K562 (cell line): ENCODE data around the gene SPATS2L. TPM values are rescaled to one million over a fixed set of nuclear protein-coding genes. Genes with fewer than 3 reads are reported as not detected.

ENCODE experiments used
- ATAC-seq: fragments of 200-7000 bp; cut with Tn5 transposase; 3 replicates; pipeline ENCODE4 v1.9.1; 2020; ENCODE audit warnings: moderate library complexity
- BruUV-seq: library from RNA; stranded (reverse); fragments of 400-500 nt; replicated peaks from 2 replicates; lab custom pipeline; 2021; lab: Mats Ljungman, UMichigan
- CTCF ChIA-PET: fragments of 300-600 bp; formaldehyde crosslinking; extraction: SDS; loops from one replicate; lab custom pipeline; 2021; ENCODE audit warnings: low intra/inter-chr PET ratio; lab: Yijun Ruan, JAX
- POLR2A ChIA-PET: fragments of 300-600, 350-650 bp; sonication (Branson Sonifier 250); formaldehyde crosslinking; extraction: SDS; loops from one replicate; lab custom pipeline; 2021; ENCODE audit warnings: antibody characterized with exemption, inconsistent platforms; lab: Yijun Ruan, JAX
- DNase-seq, 4 experiments: peaks; one replicate each; pipeline versions ENCODE4 v3.0.0 to v3.0.0-alpha.2; 2011 to 2018; ENCODE audit warnings: low spot score in 3 of 4, mixed read lengths in 3 of 4; ENCODE audit errors: extremely low read depth in 1 of 4
- FAIRE-seq: peaks from 2 replicates; lab custom pipeline; 2011; peaks lifted over from hg19 to GRCh38; lab: Jason Lieb, UNC
- H2AFZ ChIP-seq: 2 replicates; pipeline ENCODE4 v1.6.0; 2011; ENCODE audit warnings: low read depth, low read length, control low read depth, inconsistent platforms
- H3K27ac ChIP-seq: fragments of 200-600 bp; 3 replicates; pipeline ENCODE4 v1.8.0; 2011; ENCODE audit warnings: low read depth, mild to moderate bottlenecking, control low read depth, inconsistent platforms, low read length, moderate library complexity, mixed read lengths; ENCODE audit errors: extremely low read depth
- H3K27me3 ChIP-seq, 2 experiments: fragments of 300-600 bp in 1 of 2; 2 replicates in 1 of 2; 3 replicates in 1 of 2; pipeline versions ENCODE4 v1.6.0 to v1.8.0; 2011; ENCODE audit warnings: inconsistent platforms in 2 of 2, low read length in 2 of 2, mild to moderate bottlenecking in 1 of 2, mixed read lengths in 1 of 2, moderate library complexity in 1 of 2; ENCODE audit not compliant: control insufficient read depth in 2 of 2, insufficient read depth in 2 of 2
- H3K36me3 ChIP-seq: fragments of 300-600 bp; 3 replicates; pipeline ENCODE4 v1.8.0; 2011; ENCODE audit warnings: mild to moderate bottlenecking, low read length, inconsistent platforms; ENCODE audit not compliant: control insufficient read depth, insufficient read depth
- H3K4me1 ChIP-seq, 2 experiments: fragments of 200-600 bp in 1 of 2; replicated peaks in 1 of 2; 2 replicates in 1 of 2; 3 replicates in 1 of 2; pipeline versions ENCODE4 v1.5.1 to v1.8.0; 2011; ENCODE audit warnings: inconsistent platforms in 2 of 2, low read length in 2 of 2, mild to moderate bottlenecking in 1 of 2, mixed read lengths in 1 of 2, moderate library complexity in 1 of 2; ENCODE audit not compliant: control insufficient read depth in 2 of 2, insufficient read depth in 2 of 2
- H3K4me2 ChIP-seq: 2 replicates; pipeline ENCODE4 v1.6.1; 2011; ENCODE audit warnings: low read length, control low read depth, inconsistent platforms, mixed read lengths; ENCODE audit not compliant: insufficient read depth
- H3K4me3 ChIP-seq: fragments of 200-600 bp; sonication (generic), shearing (Covaris generic); 2 replicates; pipeline ENCODE4 v1.5.1; 2016; ENCODE audit warnings: control low read depth, inconsistent platforms
- H3K79me2 ChIP-seq: fragments of 200-600 bp; 3 replicates; pipeline ENCODE4 v1.8.0; 2011; ENCODE audit warnings: low read length, inconsistent platforms; ENCODE audit not compliant: control insufficient read depth, insufficient read depth
- H3K9ac ChIP-seq, 2 experiments: 2 replicates each; pipeline versions ENCODE4 v1.6.0 to v1.6.1; 2011; ENCODE audit warnings: low read depth in 2 of 2, low read length in 2 of 2, control low read depth in 1 of 2, inconsistent platforms in 1 of 2, mild to moderate bottlenecking in 1 of 2, mixed read lengths in 1 of 2; ENCODE audit not compliant: insufficient read depth in 1 of 2
- H3K9me1 ChIP-seq: one replicate; pipeline ENCODE4 v1.6.0; 2011; ENCODE audit warnings: inconsistent platforms, mild to moderate bottlenecking, low read length, moderate library complexity; ENCODE audit not compliant: control insufficient read depth, insufficient read depth
- H3K9me3 ChIP-seq: replicated peaks from 2 replicates; pipeline ENCODE4 v1.5.1; 2011; ENCODE audit warnings: low read depth, low read length, inconsistent platforms; ENCODE audit not compliant: control insufficient read depth, insufficient read depth
- H4K20me1 ChIP-seq: replicated peaks from 2 replicates; pipeline ENCODE4 v1.6.1; 2011; ENCODE audit warnings: low read length, inconsistent platforms, mixed read lengths; ENCODE audit not compliant: control insufficient read depth, insufficient read depth
- CCAR2 ChIP-seq: fragments of 200-400 bp; formaldehyde crosslinking; IDR thresholded peaks from 2 replicates; pipeline ENCODE4 v1.6.1; 2017; ENCODE audit warnings: mild to moderate bottlenecking, low read depth, low read length
- ETV6 ChIP-seq, 3 experiments: fragments of 150-350 bp in 1 of 3; sonication (generic) in 1 of 3; formaldehyde crosslinking in 1 of 3; IDR thresholded peaks; 2 replicates each; pipeline versions ENCODE4 v1.6.1 to v1.8.0; 2014 to 2022; ENCODE audit warnings: borderline replicate concordance in 2 of 3, low read depth in 2 of 3, antibody characterized with exemption in 1 of 3, low read length in 1 of 3, mild to moderate bottlenecking in 1 of 3, missing genetic modification reagents in 1 of 3
- GATAD2B ChIP-seq: fragments of 450-650 bp; IDR thresholded peaks from 2 replicates; pipeline ENCODE4 v1.6.1; 2017; ENCODE audit warnings: mild to moderate bottlenecking, borderline replicate concordance
- LEF1 ChIP-seq: fragments of 450-650 bp; IDR thresholded peaks from 2 replicates; pipeline ENCODE4 v1.6.1; 2016; ENCODE audit warnings: mild to moderate bottlenecking
- MTA3 ChIP-seq: fragments of 450-650 bp; formaldehyde crosslinking; IDR thresholded peaks from 2 replicates; pipeline ENCODE4 v1.6.1; 2017; ENCODE audit warnings: mild to moderate bottlenecking, borderline replicate concordance
- POLR2B ChIP-seq: fragments of 450-650 bp; IDR thresholded peaks from 2 replicates; pipeline ENCODE4 v1.6.1; 2018; ENCODE audit warnings: low read depth; ENCODE audit not compliant: partially characterized antibody
- POLR3G ChIP-seq: IDR thresholded peaks from 2 replicates; pipeline ENCODE4 v1.6.1; 2011; ENCODE audit not compliant: insufficient read length, insufficient replicate concordance; ENCODE audit errors: extremely low read depth
- POU5F1 ChIP-seq: fragments of 150-350 bp; IDR thresholded peaks from 2 replicates; pipeline ENCODE4 v1.6.1; 2014; ENCODE audit warnings: borderline replicate concordance, low read length, low read depth, mild to moderate bottlenecking; ENCODE audit not compliant: partially characterized antibody
- RFX7 ChIP-seq: fragments of 250-450 bp; sonication (Bioruptor Pico); IDR thresholded peaks from 2 replicates; pipeline ENCODE4 v1.5.1; 2021; ENCODE audit warnings: mild to moderate bottlenecking
- SMARCA5 ChIP-seq: fragments of 450-650 bp; IDR thresholded peaks from 2 replicates; pipeline ENCODE4 v1.6.1; 2016
- SOX6 ChIP-seq: fragments of 450-650 bp; IDR thresholded peaks from 2 replicates; pipeline ENCODE4 v1.6.1; 2014; ENCODE audit warnings: mild to moderate bottlenecking
- XRCC4 ChIP-seq: IDR thresholded peaks from one replicate; pipeline ENCODE4 v1.6.1; 2011; ENCODE audit not compliant: insufficient read depth, insufficient read length; ENCODE audit errors: extremely low read depth
- ZBTB8A ChIP-seq: fragments of 450-650 bp; IDR thresholded peaks from 2 replicates; pipeline ENCODE4 v1.6.1; 2018; ENCODE audit warnings: mild to moderate bottlenecking, moderate library complexity; ENCODE audit not compliant: partially characterized antibody
- ZC3H8 ChIP-seq: fragments of 450-650 bp; IDR thresholded peaks from 2 replicates; pipeline ENCODE4 v1.6.1; 2017
- ZNF121 ChIP-seq: sonication (generic); formaldehyde crosslinking; conservative IDR thresholded peaks from 2 replicates; pipeline ENCODE4 v1.8.0; 2022; ENCODE audit warnings: missing genetic modification reagents
- ZNF224 ChIP-seq: sonication (generic); formaldehyde crosslinking; IDR thresholded peaks from 2 replicates; pipeline ENCODE4 v1.8.0; 2022; ENCODE audit warnings: mild to moderate bottlenecking, missing genetic modification reagents
- WGBS: fragments of 100-300 bp; shearing (Covaris generic); methylation state at CpG from one replicate; pipeline ENCODE4 v1.1.6; 2016; ENCODE audit warnings: low coverage, mixed read lengths; ENCODE audit not compliant: insufficient coverage; ENCODE audit errors: missing lambda C conversion rate; 5-methylcytosine and 5-hydroxymethylcytosine counted together
- in situ Hi-C: fragments of 300-500 bp; cut with MboI; formaldehyde crosslinking; loops from 4 replicates; pipeline ENCODE4 v1.15.0; 2018; ENCODE audit warnings: inconsistent platforms, mixed read lengths
- intact Hi-C: fragments of 100-400 bp; cut with micrococcal nuclease; formaldehyde crosslinking; loops from 2 replicates; pipeline ENCODE4 v1.14.2; 2022
- polyA plus RNA-seq, 8 experiments: library from polyadenylated mRNA; depleted of rRNA in 4 of 8; stranded (reverse) in 5 of 8; unstranded in 3 of 8; fragments of >200 nt; fragmentation: Nextera tagmentation in 2 of 8; fragmentation: Illumina TruSeq in 1 of 8; extraction: Ambion mirVana in 2 of 8; extraction: Trizol in 1 of 8; gene quantifications; 2 replicates each; pipeline versions ENCODE4 v1.2.1 to v1.2.3, GENCODE V29; 2011 to 2014; ENCODE audit warnings: inconsistent platforms in 1 of 8, missing spikeins in 1 of 8
- total RNA-seq, 7 experiments: library from RNA; depleted of rRNA in 6 of 7; stranded (reverse); fragments of >200 nt in 6 of 7; fragmentation: Illumina TruSeq in 2 of 7; extraction: Trizol in 2 of 7; gene quantifications; 2 replicates each; pipeline versions ENCODE4 v1.2.1 to v1.2.3, GENCODE V29; 2011 to 2021; ENCODE audit warnings: low replicate concordance in 1 of 7
- TF ChIP-seq, protein P1 (sequence below): fragments of 450-650 bp; IDR thresholded peaks from 2 replicates; pipeline ENCODE4 v1.6.1; 2016; ENCODE audit warnings: low read depth, mild to moderate bottlenecking, moderate library complexity
- TF ChIP-seq, protein P2 (sequence below): sonication (generic); formaldehyde crosslinking; IDR thresholded peaks from 2 replicates; pipeline ENCODE4 v1.8.0; 2022; ENCODE audit warnings: mild to moderate bottlenecking, missing genetic modification reagents, borderline replicate concordance
- TF ChIP-seq, protein P3 (sequence below), 2 experiments: fragments of 450-650 bp in 1 of 2; IDR thresholded peaks; 2 replicates each; pipeline ENCODE4 v1.6.1; 2011 to 2017; ENCODE audit warnings: low read depth in 2 of 2, antibody characterized with exemption in 1 of 2, borderline replicate concordance in 1 of 2, low read length in 1 of 2, mild to moderate bottlenecking in 1 of 2, mixed read lengths in 1 of 2; ENCODE audit not compliant: control insufficient read depth in 1 of 2

SPATS2L gene
- total and polyA plus RNA-seq, 9 of the 15 experiments (the other 6 are each of a cell fraction or from before 2014, with no cell fraction given), result 11.3 to 41.5 (median 24.9) TPM

DNA sequence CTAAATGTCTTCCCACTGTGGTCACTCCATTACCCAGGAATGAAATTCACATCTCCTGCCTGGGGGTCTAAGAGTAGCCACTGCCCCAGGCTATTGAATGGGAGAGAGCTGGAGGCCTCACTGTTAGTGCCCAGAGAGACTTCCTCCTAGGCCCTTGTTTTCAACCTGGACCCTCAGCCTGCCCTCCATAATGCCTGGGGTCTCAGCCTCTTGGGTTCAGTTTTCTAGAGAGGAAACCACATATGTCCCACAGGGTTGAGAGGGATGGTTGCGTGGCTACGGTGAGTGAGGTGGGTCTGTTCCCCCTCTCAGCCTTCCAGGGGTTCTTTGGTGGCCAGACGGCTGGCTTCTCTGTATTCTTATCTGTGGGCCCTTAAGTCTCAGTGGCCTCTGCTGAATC is 43.4 kb downstream of the SPATS2L start:
- peaks cover 0 to 4% of the 10 kb centered on the region in 2 experiments; a peak in 1 of 5 replicates for H3K4me1 ChIP-seq
- no peak for TF ChIP-seq SMARCA5
- TF ChIP-seq, protein P1, sequence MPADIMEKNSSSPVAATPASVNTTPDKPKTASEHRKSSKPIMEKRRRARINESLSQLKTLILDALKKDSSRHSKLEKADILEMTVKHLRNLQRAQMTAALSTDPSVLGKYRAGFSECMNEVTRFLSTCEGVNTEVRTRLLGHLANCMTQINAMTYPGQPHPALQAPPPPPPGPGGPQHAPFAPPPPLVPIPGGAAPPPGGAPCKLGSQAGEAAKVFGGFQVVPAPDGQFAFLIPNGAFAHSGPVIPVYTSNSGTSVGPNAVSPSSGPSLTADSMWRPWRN, result no peak
- TF ChIP-seq GATAD2B, result no peak
- TF ChIP-seq, protein P2, sequence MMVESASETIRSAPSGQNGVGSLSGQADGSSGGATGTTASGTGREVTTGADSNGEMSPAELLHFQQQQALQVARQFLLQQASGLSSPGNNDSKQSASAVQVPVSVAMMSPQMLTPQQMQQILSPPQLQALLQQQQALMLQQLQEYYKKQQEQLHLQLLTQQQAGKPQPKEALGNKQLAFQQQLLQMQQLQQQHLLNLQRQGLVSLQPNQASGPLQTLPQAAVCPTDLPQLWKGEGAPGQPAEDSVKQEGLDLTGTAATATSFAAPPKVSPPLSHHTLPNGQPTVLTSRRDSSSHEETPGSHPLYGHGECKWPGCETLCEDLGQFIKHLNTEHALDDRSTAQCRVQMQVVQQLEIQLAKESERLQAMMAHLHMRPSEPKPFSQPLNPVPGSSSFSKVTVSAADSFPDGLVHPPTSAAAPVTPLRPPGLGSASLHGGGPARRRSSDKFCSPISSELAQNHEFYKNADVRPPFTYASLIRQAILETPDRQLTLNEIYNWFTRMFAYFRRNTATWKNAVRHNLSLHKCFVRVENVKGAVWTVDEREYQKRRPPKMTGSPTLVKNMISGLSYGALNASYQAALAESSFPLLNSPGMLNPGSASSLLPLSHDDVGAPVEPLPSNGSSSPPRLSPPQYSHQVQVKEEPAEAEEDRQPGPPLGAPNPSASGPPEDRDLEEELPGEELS (CRISPR knock-in tag), result no peak
- TF ChIP-seq ZBTB8A, result no peak
- no peak for TF ChIP-seq CCAR2
- no peak for TF ChIP-seq SOX6
- TF ChIP-seq MTA3, result no peak
- TF ChIP-seq, protein P3, sequence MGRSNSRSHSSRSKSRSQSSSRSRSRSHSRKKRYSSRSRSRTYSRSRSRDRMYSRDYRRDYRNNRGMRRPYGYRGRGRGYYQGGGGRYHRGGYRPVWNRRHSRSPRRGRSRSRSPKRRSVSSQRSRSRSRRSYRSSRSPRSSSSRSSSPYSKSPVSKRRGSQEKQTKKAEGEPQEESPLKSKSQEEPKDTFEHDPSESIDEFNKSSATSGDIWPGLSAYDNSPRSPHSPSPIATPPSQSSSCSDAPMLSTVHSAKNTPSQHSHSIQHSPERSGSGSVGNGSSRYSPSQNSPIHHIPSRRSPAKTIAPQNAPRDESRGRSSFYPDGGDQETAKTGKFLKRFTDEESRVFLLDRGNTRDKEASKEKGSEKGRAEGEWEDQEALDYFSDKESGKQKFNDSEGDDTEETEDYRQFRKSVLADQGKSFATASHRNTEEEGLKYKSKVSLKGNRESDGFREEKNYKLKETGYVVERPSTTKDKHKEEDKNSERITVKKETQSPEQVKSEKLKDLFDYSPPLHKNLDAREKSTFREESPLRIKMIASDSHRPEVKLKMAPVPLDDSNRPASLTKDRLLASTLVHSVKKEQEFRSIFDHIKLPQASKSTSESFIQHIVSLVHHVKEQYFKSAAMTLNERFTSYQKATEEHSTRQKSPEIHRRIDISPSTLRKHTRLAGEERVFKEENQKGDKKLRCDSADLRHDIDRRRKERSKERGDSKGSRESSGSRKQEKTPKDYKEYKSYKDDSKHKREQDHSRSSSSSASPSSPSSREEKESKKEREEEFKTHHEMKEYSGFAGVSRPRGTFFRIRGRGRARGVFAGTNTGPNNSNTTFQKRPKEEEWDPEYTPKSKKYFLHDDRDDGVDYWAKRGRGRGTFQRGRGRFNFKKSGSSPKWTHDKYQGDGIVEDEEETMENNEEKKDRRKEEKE (IDR thresholded peaks at IDR 0.05; ENCODE audit: borderline replicate concordance in 1 of 2, control insufficient read depth in 1 of 2, low read depth in 2 of 2, low read length in 1 of 2), result no peak
- no peak for TF ChIP-seq ZNF121 (CRISPR knock-in tag)
- TF ChIP-seq XRCC4, result no peak
- no peak for TF ChIP-seq POLR3G
- no peak for TF ChIP-seq POLR2B
- TF ChIP-seq ETV6 (IDR thresholded peaks at IDR 0.05; ENCODE audit: borderline replicate concordance in 1 of 2, low read depth in 2 of 2, low read length in 1 of 2), result no peak
- no peak for TF ChIP-seq ETV6 (CRISPR knock-in tag; IDR thresholded peaks at IDR 0.05; ENCODE audit: borderline replicate concordance)
- no peak for TF ChIP-seq ZC3H8
- TF ChIP-seq RFX7, result no peak
- TF ChIP-seq POU5F1, result no peak
- no peak for TF ChIP-seq ZNF224 (CRISPR knock-in tag)
- TF ChIP-seq LEF1, result no peak
- CTCF ChIA-PET, result no interaction called here
- WGBS, result 87% methylated on average over 3 of the region's 3 CpGs
- no peak overlapping the region for H3K27ac ChIP-seq
- no peak overlapping the region for H2AFZ ChIP-seq
- H3K9me3 ChIP-seq, result no peaks in the 10 kb centered on the region
- no peak for DNase-seq
- intact Hi-C loops, result no loop called here
- no peak for ATAC-seq
- FAIRE-seq, result no peak
- H3K4me3 ChIP-seq, result no peak overlapping the region
- in situ Hi-C loops, result no loop called here
- H3K79me2 ChIP-seq, result no peaks in the 10 kb centered on the region
- H3K27me3 ChIP-seq, result no peaks in the 10 kb centered on the region
- H3K36me3 ChIP-seq, result no peaks in the 10 kb centered on the region
- POLR2A ChIA-PET, result no interaction called here
- no peak overlapping the region for H3K9ac ChIP-seq
- no peaks in the 10 kb centered on the region for H3K9me1 ChIP-seq
- H3K4me2 ChIP-seq, result no peak overlapping the region
- H4K20me1 ChIP-seq, result no peaks in the 10 kb centered on the region
- no TSS peak for BruUV-seq
